Adrenal gland (tissue), 12 donors: ENCODE results near the gene CCNT1. TPM values are rescaled to one million over a fixed set of nuclear protein-coding genes. Genes with fewer than 3 reads are reported as not detected.
"Not testable (repeated sequence)": the region's sequence is repeated elsewhere in the genome, so short reads cannot be mapped to it uniquely, and the experiment has no call there.

ENCODE experiments used
- DNase-seq, 7 donors: peaks; one replicate each; pipeline ENCODE4 v3.0.0-alpha.2; 2019 to 2020
- H3K27ac ChIP-seq, 5 donors: fragments of 200-600 bp; sonication (generic) in 4 of 5; 1 replicate in 3 of 5; 2 replicates in 2 of 5; pipeline versions ENCODE4 v1.5.1 to v1.8.0; 2016 to 2020; ENCODE audit warnings: mild to moderate bottlenecking in 1 of 5
- H3K27me3 ChIP-seq: fragments of 200-600 bp; 2 replicates; pipeline ENCODE4 v1.8.0; 2021
- H3K36me3 ChIP-seq, 2 donors: fragments of 200-600 bp; replicated peaks in 1 of 2; 1 replicate in 1 of 2; 2 replicates in 1 of 2; pipeline versions ENCODE4 v1.5.1 to v1.8.0; 2018 to 2022
- H3K4me1 ChIP-seq, 2 donors: fragments of 200-600 bp; replicated peaks in 1 of 2; 1 replicate in 1 of 2; 2 replicates in 1 of 2; pipeline versions ENCODE4 v1.5.1 to v1.8.0; 2018 to 2021
- H3K4me3 ChIP-seq, 4 donors: fragments of 200-600 bp; sonication (generic) in 3 of 4; one replicate each; pipeline ENCODE4 v1.5.1; 2016 to 2018
- H3K9me3 ChIP-seq, 3 donors: fragments of 200-600 bp; sonication (generic) in 1 of 3; replicated peaks in 1 of 3; 1 replicate in 2 of 3; 2 replicates in 1 of 3; pipeline versions ENCODE4 v1.5.1 to v1.8.0; 2016 to 2021
- CTCF ChIP-seq, 6 experiments: fragments of 450-650 bp in 4 of 6; fragments of 200-600 bp in 2 of 6; sonication (generic) in 1 of 6; IDR thresholded peaks; 1 replicate in 5 of 6; 2 replicates in 1 of 6; pipeline versions ENCODE4 v1.5.1 to v1.8.0; 2016 to 2021; ENCODE audit warnings: antibody characterized with exemption in 6 of 6, mild to moderate bottlenecking in 2 of 6, moderate library complexity in 1 of 6
- POLR2A ChIP-seq, 2 donors: fragments of 450-650 bp; IDR thresholded peaks; one replicate each; pipeline ENCODE4 v1.6.1; 2017; ENCODE audit warnings: antibody characterized with exemption in 2 of 2, mild to moderate bottlenecking in 2 of 2, moderate library complexity in 1 of 2
- WGBS, 4 donors: extraction: QIAGEN DNeasy Blood & Tissue Kit in 2 of 4; methylation state at CpG; one replicate each; pipeline versions ENCODE4 v1.1.5 to v1.1.7; 2013 to 2017; 5-methylcytosine and 5-hydroxymethylcytosine counted together
- intact Hi-C, 2 donors: fragments of 100-400 bp; cut with DNase I; formaldehyde crosslinking; loops; one replicate each; pipeline versions ENCODE4 v1.14.1 to v1.15.0; 2022 to 2023
- microRNA counts, 2 donors: library from miRNA; unstranded; fragments of <30 nt; microRNA quantifications; one replicate each; lab custom pipeline; 2016
- microRNA-seq, 3 donors: library from miRNA; unstranded; fragments of <30 nt; microRNA quantifications; one replicate each; pipeline ENCODE4, GENCODE V29; 2017 to 2020
- polyA plus RNA-seq, 3 donors: library from polyadenylated mRNA; stranded (reverse); fragments of 200-250 nt in 2 of 3; fragments of 350-450 nt in 1 of 3; fragmentation: Illumina TruSeq in 1 of 3; extraction: RNeasy Lipid Tissue Mini Kit (QIAGEN cat#74804) in 1 of 3; gene quantifications; one replicate each; pipeline ENCODE4 v1.2.3, GENCODE V29; 2013 to 2014
- small RNA-seq, 2 donors: library from RNA; depleted of rRNA; stranded (forward); fragments of <200 nt; gene quantifications; one replicate each; pipeline ENCODE3, GENCODE V24; 2016
- total RNA-seq, 9 donors: library from RNA; depleted of rRNA in 4 of 9; stranded (reverse); fragments of >200 nt in 4 of 9; fragments of 120-200 nt in 1 of 9; fragmentation: NEBNext Ultra II Directional in 1 of 9; extraction: Animal tissue kit (Norgen Biotek cat#: 25700) in 1 of 9; gene quantifications; one replicate each; pipeline versions ENCODE4 v1.1.0 to v1.2.4, GENCODE V29; 2013 to 2023
- donor health status: healthy with polysubstance abuse.
- donor health status: Bipolar disorder and iron deficiency.
- donor health status: DM: yes; HTN: yes; CAD: no.
- donor health status: DM: no; HTN: no; CAD: no.
- donor health status: DM: no; HTN: no; CAD: no.
- donor health status: DM: yes; HTN: yes; CAD: no.

Gene CCNT1
- total and polyA plus RNA-seq, 12 donors: 5.4 to 49.6 (median 24.9) TPM

- Histone ChIP-seq H3K36me3 (peaks cover 0 to 4% of the 10 kb centered on the region in 2 donors), H3K27ac (no peak overlapping the region)
Observed at GRCh38 chr12:48643011-48643410, 73.5 kb downstream of the CCNT1 start.

GRCh38 chr12:48641752-48642555 is 74.6 kb downstream of the CCNT1 start:
- H3K27ac ChIP-seq, H3K27me3 ChIP-seq, intact Hi-C loops, H3K4me1 ChIP-seq, H3K9me3 ChIP-seq, DNase-seq, H3K36me3 ChIP-seq, H3K4me3 ChIP-seq: not testable (repeated sequence)
- WGBS, 4 donors: 88 to 98% (median 97%) methylated on average over 5 to 54 of the region's 54 CpGs

More at GRCh38 chr12:48643011-48643410, 73.5 kb downstream of the CCNT1 start:
- DNase-seq: no peak
- H3K9me3 ChIP-seq: no peaks in the 10 kb centered on the region
- H3K4me1 ChIP-seq: no peaks in the 10 kb centered on the region
- no peak overlapping the region for H3K4me3 ChIP-seq
- 91 to 98% (median 95%) methylated on average over 2 of the region's 2 CpGs for WGBS, 4 donors
- no peaks in the 10 kb centered on the region for H3K27me3 ChIP-seq
- intact Hi-C loops: no loop called here
- TF ChIP-seq CTCF (IDR thresholded peaks at IDR 0.05) (no peak), POLR2A (IDR thresholded peaks at IDR 0.05) (no peak)

- Histone ChIP-seq H3K4me3 (no peak overlapping the region), H3K4me1 (no peaks in the 10 kb centered on the region), H3K27me3 (no peaks in the 10 kb centered on the region), H3K36me3 (peaks cover 0 to 4% of the 10 kb centered on the region in 2 donors), H3K27ac (no peak overlapping the region), H3K9me3 (no peaks in the 10 kb centered on the region)
- no peak for DNase-seq
- WGBS, 4 donors: 89 to 95% (median 92%) methylated on average over 3 of the region's 3 CpGs
- no peak for TF ChIP-seq POLR2A (IDR thresholded peaks at IDR 0.05)
- TF ChIP-seq CTCF (IDR thresholded peaks at IDR 0.05): no peak
- intact Hi-C loops: no loop called here
Observed at GRCh38 chr12:48640854-48641253, 75.7 kb downstream of the CCNT1 start.

- Histone ChIP-seq H3K4me3 (no peak overlapping the region), H3K36me3 (peaks cover 0 to 4% of the 10 kb centered on the region in 2 donors), H3K4me1 (no peaks in the 10 kb centered on the region), H3K9me3 (no peaks in the 10 kb centered on the region), H3K27me3 (no peaks in the 10 kb centered on the region), H3K27ac (no peak overlapping the region)
- TF ChIP-seq POLR2A (IDR thresholded peaks at IDR 0.05): no peak
- no peak for TF ChIP-seq CTCF (IDR thresholded peaks at IDR 0.05)
- no peak for DNase-seq
- intact Hi-C loops: no loop called here
Observed at GRCh38 chr12:48640428-48640827, 76.1 kb downstream of the CCNT1 start.

MicroRNAs encoded within 50 kb of the gene (microRNA counts, 767-probe panel; counts per million panel counts)
- microRNA hsa-miR-1291 (lab: Ali Mortazavi, UCI): 0 counts per million in 2 donors

Small RNA genes lying within 50 kb of the gene (microRNA-seq; reads per million reads assigned to microRNA genes)
- gene MIR1291: 1.3 to 10.0 (median 5.3) reads per million in 3 donors

Small RNA genes lying within 50 kb of the gene (small RNA-seq; reads per million reads assigned to genes)
- gene MIR1291 (0 reads per million in 2 donors), gene SNORA2A (3.0 to 3.3 reads per million in 2 donors), gene SNORA2B (8.3 to 10.4 reads per million in 2 donors), gene SNORA2C (0.08 to 0.71 reads per million in 2 donors)

Other genes with a start within 250 kb of the CCNT1 start
- 1 to 10 TPM in 1 of 9 donors, under 1 TPM in 2, not detected in 6; 0.27 to 2.1 (median 0.72) TPM for gene ANP32D, start 244.1 kb downstream of the CCNT1 start, total RNA-seq
- 1 to 10 TPM in 1 of 3 donors, not detected in 2; 1.3 TPM for gene ANP32D, start 244.1 kb downstream of the CCNT1 start, polyA plus RNA-seq
- gene C12orf54, start 234.2 kb downstream of the CCNT1 start, total RNA-seq: 1 to 10 TPM in 2 of 9 donors, under 1 TPM in 4, not detected in 3; 0.50 to 1.6 (median 0.85) TPM
- 1 to 10 TPM in 2 of 3 donors, under 1 TPM in 1; 0.55 to 5.6 (median 2.2) TPM for gene C12orf54, start 234.2 kb downstream of the CCNT1 start, polyA plus RNA-seq
- gene OR8S1, start 191.1 kb downstream of the CCNT1 start, total RNA-seq: under 1 TPM in 1 of 9 donors, not detected in 8; 0.11 TPM
- gene OR8S1, start 191.1 kb downstream of the CCNT1 start, polyA plus RNA-seq: not detected
- gene LALBA, start 146.7 kb downstream of the CCNT1 start, total RNA-seq: not detected
- gene LALBA, start 146.7 kb downstream of the CCNT1 start, polyA plus RNA-seq: not detected
- gene KANSL2, start 34.5 kb downstream of the CCNT1 start, total RNA-seq: 10 to 100 TPM; 21.3 to 67.6 (median 29.6) TPM
- gene KANSL2, start 34.5 kb downstream of the CCNT1 start, polyA plus RNA-seq: 10 to 100 TPM; 23.9 to 24.3 (median 24.1) TPM
- gene ADCY6, start 72.4 kb upstream of the CCNT1 start, total RNA-seq: 10 to 100 TPM; 21.8 to 44.0 (median 29.7) TPM
- gene ADCY6, start 72.4 kb upstream of the CCNT1 start, polyA plus RNA-seq: 10 to 100 TPM; 20.8 to 55.3 (median 34.3) TPM
- gene CACNB3, start 101.8 kb upstream of the CCNT1 start, total RNA-seq: 10 to 100 TPM in 1 of 9 donors, 1 to 10 TPM in 8; 3.9 to 11.0 (median 6.0) TPM
- 10 to 100 TPM in 2 of 3 donors, 1 to 10 TPM in 1; 4.4 to 19.5 (median 11.3) TPM for gene CACNB3, start 101.8 kb upstream of the CCNT1 start, polyA plus RNA-seq
- gene DDX23, start 135.5 kb upstream of the CCNT1 start, total RNA-seq: 10 to 100 TPM; 47.1 to 85.4 (median 68.2) TPM
- gene DDX23, start 135.5 kb upstream of the CCNT1 start, polyA plus RNA-seq: 10 to 100 TPM; 39.0 to 67.7 (median 46.3) TPM
- gene RND1, start 149.2 kb upstream of the CCNT1 start, total RNA-seq: under 1 TPM in 4 of 9 donors, not detected in 5; 0.22 to 0.50 (median 0.43) TPM
- 1 to 10 TPM in 1 of 3 donors, under 1 TPM in 2; 0.20 to 2.9 (median 0.72) TPM for gene RND1, start 149.2 kb upstream of the CCNT1 start, polyA plus RNA-seq
- 10 to 100 TPM in 7 of 9 donors, 1 to 10 TPM in 2; 4.1 to 49.7 (median 16.2) TPM for gene FKBP11, start 208.8 kb upstream of the CCNT1 start, total RNA-seq
- gene FKBP11, start 208.8 kb upstream of the CCNT1 start, polyA plus RNA-seq: 100 to 1,000 TPM in 1 of 3 donors, 10 to 100 TPM in 2; 52.9 to 118 (median 64.4) TPM
- gene ARF3, start 240.8 kb upstream of the CCNT1 start, total RNA-seq: 100 to 1,000 TPM in 5 of 9 donors, 10 to 100 TPM in 4; 73.1 to 237 (median 118) TPM
- 100 to 1,000 TPM in 1 of 3 donors, 10 to 100 TPM in 2; 55.2 to 172 (median 62.5) TPM for gene ARF3, start 240.8 kb upstream of the CCNT1 start, polyA plus RNA-seq